Measurements from ENCODE around the gene SNCA. TPM values are rescaled to one million over a fixed set of nuclear protein-coding genes. Genes with fewer than 3 reads are reported as not detected.

Gene SNCA
- total RNA-seq, 1 donor from 2014 or later, result 120 TPM

- no peak for DNase-seq (ENCODE audit: low read depth, low spot score)
Observed at GRCh38 chr4:89814362-89814761, 22.6 kb downstream of the SNCA start.

DNA sequence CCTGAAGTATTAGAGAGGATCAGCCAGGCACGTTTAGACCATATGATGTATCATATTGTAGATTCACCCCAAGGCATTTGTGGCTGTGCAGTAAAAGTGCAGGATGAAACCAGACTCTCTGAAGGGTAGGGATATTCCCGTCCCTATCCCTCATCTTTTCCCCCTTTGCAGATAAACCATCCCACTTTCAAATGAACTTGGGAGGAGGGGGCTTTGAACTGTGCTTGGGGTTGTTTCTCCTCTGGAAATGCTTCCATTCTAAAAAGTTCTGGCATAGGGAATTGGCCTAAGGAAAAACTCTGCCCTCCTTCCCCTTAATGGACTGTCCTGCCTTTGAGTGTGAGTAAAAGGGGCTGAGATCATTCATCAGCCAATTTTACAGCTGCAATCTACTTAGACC is 23.8 kb downstream of the SNCA start:
- no peak for DNase-seq (ENCODE audit: low read depth, low spot score)

DNA sequence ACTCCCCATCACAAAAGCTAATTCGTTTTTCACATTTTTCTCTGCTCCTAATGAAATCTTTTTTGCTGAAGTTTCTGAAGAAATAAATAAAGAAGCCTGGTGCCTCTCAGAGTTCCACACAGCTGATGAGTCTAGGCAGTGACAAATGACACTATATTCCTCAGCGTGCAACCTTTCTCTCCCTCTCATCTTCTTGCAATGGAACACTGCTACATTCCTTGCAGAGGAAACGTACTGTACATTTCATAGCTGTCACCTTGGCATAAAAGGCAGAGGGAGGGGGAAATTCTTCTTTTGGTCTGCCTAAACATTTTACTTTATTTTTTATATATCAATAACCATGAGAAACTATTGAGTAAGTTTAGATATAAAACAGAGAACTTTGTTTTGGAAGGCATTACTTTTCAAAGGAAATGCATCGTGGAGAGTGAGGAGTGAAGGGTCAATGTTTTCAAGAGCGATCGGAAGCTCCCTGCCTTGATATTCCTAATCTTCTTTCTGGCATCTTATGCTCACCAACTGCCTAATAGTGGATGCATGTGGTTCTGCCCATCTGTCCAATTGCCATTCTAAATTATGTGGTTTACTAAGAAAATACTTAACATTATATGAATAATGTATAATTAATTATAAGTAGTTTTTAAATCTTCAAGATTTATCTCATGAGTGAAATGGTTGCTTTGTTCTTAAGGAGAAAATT is 29.4 kb downstream of the SNCA start:
- DNase-seq (ENCODE audit: low read depth, low spot score), result no peak

- no peak for DNase-seq (ENCODE audit: low read depth, low spot score)
Observed at GRCh38 chr4:89805297-89805696, 31.7 kb downstream of the SNCA start.

GRCh38 chr4:89803915-89804314 is 33.0 kb downstream of the SNCA start:
- DNase-seq (ENCODE audit: low read depth, low spot score), result no peak

- DNase-seq (ENCODE audit: low read depth, low spot score), result no peak
Observed at GRCh38 chr4:89803036-89803435, 33.9 kb downstream of the SNCA start.

GRCh38 chr4:89800527-89801103 is 36.3 kb downstream of the SNCA start:
- DNase-seq (ENCODE audit: low read depth, low spot score), result peak; percentile 68

DNA sequence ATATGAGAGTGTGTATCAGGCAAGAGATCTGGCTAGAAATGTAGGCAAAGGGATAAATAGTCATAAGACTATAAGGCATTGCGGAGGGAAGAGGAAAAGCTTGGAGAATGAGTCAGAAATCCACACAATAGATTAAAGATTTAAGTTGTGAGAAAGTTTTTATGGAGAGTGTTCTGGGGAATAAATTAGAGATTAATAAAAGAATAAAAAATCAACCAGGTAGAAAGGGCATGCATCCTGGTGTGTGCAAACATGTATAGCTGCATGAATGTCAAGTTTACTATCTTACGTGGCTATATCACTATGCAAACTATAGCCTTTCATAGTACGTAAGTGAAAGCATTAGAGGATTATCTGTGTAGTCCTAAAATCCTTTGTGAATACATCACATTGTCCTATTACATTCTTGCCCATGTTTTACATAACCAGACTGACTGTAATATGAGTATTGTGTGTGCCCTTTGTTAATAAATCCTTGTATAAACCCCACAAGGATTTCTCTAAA is 36.9 kb downstream of the SNCA start:
- peak; percentile 84 for DNase-seq (ENCODE audit: low read depth, low spot score)

- DNase-seq (ENCODE audit: low read depth, low spot score), result no peak
Observed at GRCh38 chr4:89799071-89799470, 37.9 kb downstream of the SNCA start.

DNA sequence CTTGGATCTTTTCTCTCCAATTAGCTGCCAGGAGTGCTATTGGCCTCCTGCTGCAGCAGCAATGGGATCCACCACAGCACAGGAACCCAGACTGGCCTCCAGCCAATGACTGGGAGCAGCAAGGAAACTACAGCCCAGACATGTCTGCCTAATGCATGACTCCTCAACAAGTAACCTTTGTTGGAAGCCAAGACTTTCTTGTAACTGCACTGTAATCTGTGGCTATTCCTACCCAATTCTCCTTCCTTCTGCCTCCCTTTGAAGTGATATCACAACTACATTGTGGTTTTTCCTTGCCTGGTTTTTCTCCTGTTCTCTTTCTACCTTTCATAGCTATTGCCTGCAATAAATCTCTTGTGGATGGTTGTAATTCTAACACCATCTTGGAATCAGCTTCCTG is 39.8 kb downstream of the SNCA start:
- DNase-seq (ENCODE audit: low read depth, low spot score), result peak; percentile 39

- peak; percentile 55 for DNase-seq (ENCODE audit: low read depth, low spot score)
Observed at GRCh38 chr4:89788206-89789072, 48.5 kb downstream of the SNCA start.

DNA sequence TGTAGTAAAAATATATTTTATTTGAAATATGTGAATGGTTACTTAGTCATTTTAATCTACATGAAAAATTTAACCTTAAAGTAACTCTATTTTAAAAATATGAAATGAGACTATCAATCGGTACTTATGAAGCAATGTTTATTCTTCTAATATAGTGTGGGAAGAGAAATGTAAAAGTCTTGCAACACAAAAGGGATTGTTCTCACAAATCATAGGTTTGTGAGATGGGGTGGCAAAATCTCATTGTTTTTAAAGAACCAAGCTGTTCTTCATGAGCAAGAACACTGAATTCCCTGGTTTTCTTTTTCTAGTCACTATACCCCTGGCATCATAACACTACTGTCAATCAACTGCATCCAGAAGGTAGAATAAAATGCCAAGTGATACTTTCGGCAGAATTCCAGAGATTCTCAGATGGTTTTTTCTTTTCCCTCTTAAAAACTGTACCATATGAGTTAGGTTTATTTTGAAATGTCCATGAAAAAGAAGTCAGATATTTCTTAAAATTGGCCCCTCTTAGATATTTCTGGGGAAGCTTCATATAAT is 52.2 kb downstream of the SNCA start:
- no peak for DNase-seq (ENCODE audit: low read depth, low spot score)

- no peak for DNase-seq (ENCODE audit: low read depth, low spot score)
Observed at GRCh38 chr4:89781321-89781720, 55.6 kb downstream of the SNCA start.

- DNase-seq (ENCODE audit: low read depth, low spot score), result no peak
Observed at GRCh38 chr4:89773805-89774204, 63.2 kb downstream of the SNCA start.

DNA sequence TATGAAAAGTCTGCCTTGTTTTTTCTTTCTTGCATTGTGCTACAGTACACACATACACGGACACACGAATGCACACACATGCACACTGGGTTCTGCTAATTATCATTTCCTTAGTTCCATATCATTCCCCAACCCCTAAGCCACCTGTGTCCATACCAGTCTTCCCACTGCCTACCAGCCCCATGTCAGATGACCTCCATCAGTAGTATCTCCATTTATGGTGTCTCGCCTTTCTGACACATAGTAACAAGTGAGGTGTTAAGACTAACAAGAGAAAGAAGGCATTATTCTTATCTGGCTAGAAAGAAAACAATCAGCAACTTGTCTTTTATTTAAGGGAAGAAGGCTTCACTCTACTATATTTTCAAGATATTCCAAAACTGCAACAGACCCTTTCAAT is 67.1 kb downstream of the SNCA start:
- DNase-seq (ENCODE audit: low read depth, low spot score), result no peak

GRCh38 chr4:89767924-89768323 is 69.0 kb downstream of the SNCA start:
- DNase-seq (ENCODE audit: low read depth, low spot score), result no peak

DNA sequence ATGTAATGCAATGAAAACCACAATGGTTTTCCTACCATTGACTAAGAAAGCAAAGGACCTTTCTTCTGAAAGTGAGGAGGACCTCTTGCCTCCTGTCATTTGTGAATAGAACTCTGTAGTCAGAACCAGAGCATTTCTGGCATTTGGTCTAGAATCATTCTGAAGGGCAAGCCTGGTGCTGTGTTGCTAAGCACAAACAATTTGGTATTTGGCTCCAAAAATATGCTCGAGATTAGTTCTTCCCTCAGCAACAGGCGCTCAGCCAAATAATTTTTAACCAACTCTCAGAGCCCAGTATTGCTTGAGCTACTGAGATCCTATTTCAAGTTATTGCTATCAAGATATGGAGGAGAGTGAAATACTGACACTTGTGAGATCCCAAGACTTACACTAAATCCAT is 71.0 kb downstream of the SNCA start:
- no peak for DNase-seq (ENCODE audit: low read depth, low spot score)

DNA sequence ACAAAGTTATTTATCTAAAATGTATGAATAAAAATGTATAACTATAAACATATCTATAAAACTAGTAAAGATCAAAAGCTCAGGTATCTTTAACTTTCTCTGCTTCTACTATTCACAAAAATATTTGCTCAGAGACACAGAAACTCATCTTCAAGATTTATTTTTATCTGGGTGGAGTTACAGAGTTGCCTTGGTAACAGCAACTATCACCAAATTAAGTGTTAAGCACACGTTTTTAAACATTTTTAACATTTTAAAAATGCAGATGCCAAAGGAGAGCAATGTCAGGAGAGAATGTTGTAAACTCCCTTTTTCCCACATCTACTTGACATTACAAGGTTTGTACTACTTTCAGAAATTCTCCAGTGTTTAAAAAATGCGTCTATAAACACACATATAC is 71.4 kb downstream of the SNCA start:
- DNase-seq (ENCODE audit: low read depth, low spot score), result no peak

DNA sequence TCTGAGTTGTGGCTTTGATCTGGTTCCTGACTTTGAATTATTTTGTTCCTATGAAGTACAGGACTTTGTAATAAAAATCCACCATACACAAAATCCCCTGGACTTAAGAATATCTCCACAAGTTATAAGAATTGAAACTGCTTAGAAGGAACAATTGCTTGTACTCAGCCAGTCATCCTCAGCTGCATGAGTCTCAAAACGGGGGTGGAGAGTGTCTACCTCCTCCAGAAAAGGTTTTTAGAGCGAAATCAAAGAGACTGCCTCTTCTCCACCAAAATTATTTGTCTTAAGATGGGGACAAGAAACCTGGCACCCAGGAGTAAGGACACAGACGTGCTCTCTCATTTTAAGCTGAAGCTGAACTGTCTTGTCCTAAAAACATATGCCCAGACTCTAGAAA is 74.7 kb downstream of the SNCA start:
- DNase-seq (ENCODE audit: low read depth, low spot score), result no peak

DNA sequence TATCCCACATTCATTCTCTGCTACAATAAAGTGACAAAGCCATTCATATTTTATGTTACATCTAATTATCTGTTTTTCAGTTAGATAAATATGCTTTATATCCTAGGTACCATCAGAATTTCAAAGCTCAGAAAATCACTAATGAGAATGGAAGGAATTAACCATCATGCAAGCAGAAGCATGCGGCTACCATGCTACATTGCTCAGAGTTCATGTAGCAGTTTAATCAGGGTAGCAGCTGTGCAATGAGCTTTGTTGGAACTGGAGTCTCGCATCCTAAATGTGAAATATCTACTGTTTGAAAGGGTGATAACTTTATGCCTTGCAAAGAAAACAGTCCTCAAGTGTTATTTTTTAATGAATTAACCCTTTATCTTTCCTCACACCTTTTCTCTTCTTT is 77.5 kb downstream of the SNCA start:
- DNase-seq (ENCODE audit: low read depth, low spot score), result no peak

GRCh38 chr4:89757154-89757719 is 79.7 kb downstream of the SNCA start:
- DNase-seq (ENCODE audit: low read depth, low spot score), result no peak

- DNase-seq (ENCODE audit: low read depth, low spot score), result no peak
Observed at GRCh38 chr4:89755220-89755619, 81.7 kb downstream of the SNCA start.
